GM18909 (cell line): ENCODE results near the gene SUSD1.
"Not testable (repeated sequence)": the region's sequence is repeated elsewhere in the genome, so short reads cannot be mapped to it uniquely, and the experiment has no call there.

ENCODE experiments used
- ATAC-seq: cut with Tn5 transposase; IDR thresholded peaks from one replicate; pipeline ENCODE4 v1.9.1; 2021; ENCODE audit warnings: mild to moderate bottlenecking; ENCODE audit not compliant: unreplicated experiment, poor library complexity

SUSD1 gene

DNA sequence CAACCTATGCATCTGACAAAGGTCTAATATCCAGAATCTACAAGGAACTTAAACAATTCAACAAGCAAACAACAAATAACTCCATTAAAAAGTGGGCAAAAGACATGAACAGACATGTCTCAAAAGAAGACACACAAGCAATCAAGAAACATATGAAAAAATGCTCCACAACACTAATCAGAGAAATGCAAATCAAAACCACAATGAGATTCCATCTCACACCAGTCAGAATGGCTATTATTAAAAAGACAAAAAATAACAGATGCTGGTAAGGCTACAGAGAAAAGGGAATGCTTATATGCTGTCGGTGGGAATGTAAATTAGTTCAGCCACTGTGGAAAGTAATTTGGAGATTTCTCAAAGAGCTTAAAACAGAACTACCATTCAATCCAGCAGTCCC lies 41.3 kb downstream of the SUSD1 start:
- not testable (repeated sequence) for ATAC-seq

DNA sequence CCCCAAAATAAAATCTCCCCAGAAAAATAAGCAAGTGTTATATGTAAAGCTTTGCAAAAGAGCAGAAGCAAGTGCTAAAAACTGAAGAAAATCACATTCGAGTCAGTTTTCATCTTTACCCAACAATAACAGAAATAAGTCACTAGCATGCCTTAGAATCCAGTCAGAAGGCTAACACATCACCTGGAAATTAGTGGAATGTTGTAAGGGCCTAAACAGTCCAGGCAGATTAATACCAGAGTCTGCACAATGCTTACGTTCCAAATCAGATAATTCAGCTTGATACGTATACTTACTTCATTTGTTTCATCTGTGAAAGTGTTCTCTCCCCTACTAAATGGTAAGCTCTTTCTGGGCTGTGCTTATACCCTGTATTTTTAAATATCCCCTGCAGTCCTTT lies 42.7 kb downstream of the SUSD1 start:
- ATAC-seq: no peak

DNA sequence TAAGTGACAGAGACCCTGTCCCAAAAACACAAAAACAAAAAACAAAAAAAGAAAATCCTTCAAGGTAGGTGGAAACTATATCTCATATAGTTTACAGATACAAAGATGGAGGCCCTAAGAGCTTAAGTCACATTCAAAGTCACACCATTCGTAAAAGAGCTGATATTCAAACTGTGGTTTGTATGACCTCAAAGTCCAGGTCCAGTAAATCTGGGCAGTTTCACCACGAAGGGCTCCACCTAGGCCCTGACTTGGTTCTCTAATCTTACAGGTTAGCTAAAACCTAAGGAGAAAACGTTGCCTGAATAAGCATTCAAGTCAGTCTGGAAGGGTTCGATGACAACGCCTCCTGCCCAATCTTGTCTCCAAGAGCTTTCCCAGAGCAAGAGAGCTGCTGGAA lies 44.1 kb downstream of the SUSD1 start:
- no peak for ATAC-seq

DNA sequence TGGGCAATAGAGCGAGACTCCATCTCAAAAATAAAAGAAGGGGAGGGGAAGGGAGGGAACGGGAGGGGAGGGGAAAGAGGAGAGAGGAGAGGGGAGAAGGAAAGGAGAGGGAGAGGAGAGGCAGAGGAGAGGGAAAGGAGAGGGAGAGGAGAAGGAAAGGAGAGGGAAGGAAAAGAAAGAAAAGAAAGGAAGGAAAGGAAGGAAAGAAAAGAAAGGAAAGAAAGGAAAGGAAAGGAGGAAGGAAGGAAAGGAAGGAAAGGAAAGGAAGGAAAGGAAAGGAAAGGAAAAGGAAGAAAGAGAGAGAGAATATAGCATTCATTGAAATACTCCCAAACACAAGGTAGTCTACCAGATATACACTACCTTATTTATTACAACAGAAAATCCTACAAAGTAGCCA lies 44.8 kb downstream of the SUSD1 start:
- ATAC-seq: no peak

DNA sequence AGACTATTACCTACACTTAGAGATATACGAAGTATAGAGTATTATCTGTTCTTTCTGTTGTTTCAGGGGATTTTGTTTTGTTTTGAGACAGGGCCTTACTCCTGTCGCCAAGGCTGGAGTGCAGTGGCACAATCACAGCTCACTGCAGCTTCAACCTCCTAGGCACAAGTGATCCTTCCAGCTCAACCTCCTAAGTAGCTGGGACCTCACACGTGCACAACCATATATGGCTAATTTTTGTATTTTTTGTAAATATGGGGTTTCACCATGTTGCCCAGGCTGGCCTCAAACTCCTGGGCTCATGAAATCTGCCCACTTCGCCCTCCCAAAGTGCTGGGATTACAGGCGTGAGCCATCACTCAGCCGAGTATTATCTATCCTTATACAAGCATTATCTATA lies 45.9 kb downstream of the SUSD1 start:
- ATAC-seq: no peak

DNA sequence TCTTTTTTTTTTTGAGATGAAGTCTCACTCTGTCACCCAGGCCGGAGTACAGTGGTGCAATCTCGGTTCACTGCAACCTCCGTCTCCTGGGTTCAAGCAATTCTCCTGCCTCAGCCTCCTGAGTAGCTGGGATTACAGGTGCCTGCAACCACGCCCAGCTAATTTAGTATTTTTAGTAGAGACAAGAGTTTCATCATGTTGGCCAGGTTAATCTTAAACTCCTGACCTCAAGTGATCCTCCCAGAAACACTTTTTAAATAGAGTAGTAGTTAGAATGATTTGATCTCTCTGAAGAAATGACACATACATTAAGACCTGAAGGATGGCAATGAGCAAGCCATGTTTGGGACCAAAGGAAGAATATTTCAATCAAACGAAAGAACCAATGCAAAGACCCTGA lies 46.7 kb downstream of the SUSD1 start:
- not testable (repeated sequence) for ATAC-seq

DNA sequence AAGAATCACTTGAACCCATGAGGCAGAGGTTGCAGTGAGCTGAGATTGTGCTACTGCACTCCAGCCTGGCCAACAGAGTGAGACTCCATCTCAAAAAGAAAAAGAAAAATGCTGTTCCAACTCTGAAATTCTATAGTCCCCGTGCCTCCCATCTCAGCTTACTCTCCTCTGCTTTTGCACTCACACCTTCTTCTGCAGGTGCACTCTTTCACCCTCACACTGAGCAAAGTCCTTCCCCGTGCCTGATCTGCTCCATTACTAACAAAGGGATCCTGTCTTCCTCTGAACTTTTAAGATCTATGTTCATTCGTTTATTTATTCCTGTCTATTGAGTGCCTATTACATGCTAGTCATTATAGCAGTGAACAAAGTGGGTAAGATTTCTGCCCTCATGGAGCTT lies 47.8 kb downstream of the SUSD1 start:
- ATAC-seq: no peak

DNA sequence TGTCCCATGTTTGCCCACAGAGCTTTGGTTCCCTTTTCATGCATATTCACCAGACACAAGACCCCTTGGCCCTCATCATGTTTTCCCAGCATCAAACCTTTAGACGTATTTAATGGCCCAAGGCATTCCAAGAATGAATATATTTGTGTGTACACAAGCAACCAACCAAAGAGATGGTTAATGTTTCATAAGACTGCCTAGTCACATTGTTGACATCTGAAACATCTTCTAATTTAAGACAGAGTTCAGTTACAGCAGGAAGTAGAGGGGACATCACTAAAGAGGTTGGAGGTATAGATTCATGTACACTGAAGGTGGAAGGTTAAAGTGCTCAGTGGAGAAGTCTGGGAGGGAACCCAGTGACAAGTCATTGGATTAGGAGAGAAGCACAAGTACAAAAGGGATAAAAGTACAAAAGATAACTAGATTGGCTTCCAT lies 49.1 kb downstream of the SUSD1 start:
- no peak for ATAC-seq

DNA sequence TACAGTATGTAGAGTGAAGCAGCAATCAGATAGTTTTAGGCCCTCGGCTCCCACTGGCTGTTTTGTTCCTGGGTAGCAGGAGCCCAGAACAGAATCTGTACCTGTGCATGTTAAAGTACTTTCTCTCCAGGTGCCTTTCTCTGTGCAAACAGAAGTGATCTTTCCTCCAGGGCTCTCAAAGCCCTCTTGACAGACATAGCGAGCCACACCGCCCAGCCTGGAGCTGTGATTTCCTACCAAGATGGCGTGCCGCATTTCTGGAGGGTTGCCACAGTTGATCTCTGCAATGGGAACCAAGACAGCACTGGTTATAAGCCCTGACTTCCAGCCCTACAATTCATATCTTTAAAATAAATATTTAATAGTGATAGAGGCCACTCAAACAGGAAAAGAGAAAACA lies 50.9 kb downstream of the SUSD1 start:
- ATAC-seq: no peak

DNA sequence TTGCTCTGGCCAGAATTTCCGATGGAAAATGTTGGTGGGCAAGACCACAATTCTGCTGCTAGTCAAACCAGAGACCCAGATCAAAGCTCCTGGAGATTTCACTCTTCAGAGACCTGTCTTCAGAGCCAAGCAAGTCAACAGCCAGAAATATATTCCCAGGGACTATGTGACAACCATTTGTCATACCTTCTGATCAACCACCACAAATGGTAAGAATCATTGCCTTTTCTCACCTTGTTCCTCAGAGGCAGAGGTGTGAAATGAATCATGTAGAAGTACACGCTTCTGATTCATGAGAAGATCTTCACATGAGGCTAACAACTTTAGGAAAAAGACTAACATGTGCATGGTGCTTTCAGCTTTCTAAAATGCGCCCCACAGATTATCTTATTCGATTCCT lies 53.5 kb downstream of the SUSD1 start:
- ATAC-seq: no peak

DNA sequence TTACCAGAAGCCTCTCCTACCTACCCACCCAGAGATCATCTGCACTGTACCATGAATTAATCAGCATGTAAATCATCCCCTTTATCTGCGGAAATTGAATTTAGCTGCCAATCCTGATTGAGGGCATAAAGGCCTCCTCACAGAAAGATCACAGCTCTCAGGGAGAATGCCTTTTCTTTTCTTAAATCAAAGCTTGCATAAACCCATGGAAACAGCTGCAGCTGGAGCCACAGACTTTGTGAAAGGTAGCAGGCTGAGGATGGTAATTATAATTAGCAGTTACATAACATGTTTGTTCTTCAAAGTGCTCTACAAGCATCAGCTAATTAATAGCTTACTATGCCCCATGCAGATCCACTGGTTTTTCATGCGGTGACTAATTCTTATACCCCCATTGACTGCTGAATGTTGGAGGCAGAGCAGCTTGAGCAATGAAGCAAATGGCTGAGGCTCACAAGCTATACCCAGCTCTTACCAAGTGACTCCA lies 54.6 kb downstream of the SUSD1 start:
- no peak for ATAC-seq

DNA sequence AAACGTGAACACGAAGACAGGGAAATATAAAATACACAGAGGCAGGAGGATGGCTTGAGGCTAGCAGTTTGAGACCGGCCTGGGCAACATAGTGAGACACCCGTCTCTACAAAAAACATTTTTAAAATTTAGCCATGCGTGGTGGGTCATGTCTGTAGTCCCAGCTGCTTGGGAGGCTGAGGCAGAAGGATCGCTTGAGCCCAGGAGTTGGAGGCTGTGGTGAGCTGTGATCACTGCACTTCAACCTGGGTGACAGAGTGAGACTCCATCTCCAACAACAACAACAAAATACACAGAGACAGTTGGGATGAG lies 55.1 kb downstream of the SUSD1 start:
- ATAC-seq: no peak

DNA sequence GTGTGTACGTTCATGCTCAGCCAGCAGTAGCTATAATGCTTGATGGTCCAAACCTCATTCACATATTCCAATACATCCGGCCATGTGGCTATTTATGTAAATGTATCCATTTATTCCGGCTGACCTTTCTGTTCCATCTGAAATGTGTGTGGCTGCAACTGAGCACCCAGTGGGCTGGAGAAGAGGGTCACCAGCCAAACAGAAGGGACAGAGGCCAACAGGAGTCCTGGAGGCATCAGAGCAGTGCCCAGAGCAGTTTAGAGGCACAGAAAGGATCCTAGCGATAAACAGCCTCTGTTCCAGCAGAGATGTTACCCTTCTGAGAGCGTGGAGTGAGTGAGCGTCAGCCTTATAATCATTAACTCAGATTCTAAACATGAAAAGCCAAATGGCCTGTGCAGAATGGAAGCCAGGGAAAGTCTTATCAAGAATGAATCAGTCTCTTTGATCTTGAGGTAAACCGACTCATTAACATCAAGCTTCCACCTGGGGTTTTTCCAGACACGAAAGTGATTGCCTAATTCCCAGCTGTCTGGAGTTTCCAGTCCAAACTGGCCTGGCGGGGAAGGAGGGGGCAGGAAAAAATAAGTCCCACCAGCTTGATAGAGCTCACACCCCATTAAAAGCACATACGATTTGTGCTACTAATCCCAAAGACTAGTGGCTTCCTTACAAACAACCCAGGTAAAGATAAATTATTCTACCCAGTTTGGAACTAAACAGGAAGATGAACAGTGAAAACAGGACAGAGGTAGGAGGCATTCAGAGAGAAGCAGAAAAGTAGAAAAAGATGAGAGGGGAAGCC lies 55.7 kb downstream of the SUSD1 start:
- no peak for ATAC-seq

DNA sequence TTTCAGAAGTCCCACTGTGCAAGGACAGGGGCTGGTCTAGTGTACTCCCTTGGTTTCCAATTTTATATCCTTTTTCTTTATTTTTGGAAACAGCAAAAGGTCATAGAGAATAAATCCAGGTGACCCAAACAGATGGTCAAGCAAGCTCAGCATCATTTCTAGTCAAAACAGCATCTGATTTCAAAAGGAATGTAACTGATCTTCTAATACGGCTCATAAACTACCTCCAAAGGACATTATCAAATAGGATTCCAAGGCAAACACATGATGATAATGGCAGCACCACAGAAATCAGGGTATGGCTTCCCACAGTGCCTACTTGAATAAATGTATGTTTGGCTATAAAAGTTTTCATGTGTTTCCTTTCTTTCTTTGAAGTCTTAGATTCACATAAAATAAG lies 57.1 kb downstream of the SUSD1 start:
- ATAC-seq: no peak

DNA sequence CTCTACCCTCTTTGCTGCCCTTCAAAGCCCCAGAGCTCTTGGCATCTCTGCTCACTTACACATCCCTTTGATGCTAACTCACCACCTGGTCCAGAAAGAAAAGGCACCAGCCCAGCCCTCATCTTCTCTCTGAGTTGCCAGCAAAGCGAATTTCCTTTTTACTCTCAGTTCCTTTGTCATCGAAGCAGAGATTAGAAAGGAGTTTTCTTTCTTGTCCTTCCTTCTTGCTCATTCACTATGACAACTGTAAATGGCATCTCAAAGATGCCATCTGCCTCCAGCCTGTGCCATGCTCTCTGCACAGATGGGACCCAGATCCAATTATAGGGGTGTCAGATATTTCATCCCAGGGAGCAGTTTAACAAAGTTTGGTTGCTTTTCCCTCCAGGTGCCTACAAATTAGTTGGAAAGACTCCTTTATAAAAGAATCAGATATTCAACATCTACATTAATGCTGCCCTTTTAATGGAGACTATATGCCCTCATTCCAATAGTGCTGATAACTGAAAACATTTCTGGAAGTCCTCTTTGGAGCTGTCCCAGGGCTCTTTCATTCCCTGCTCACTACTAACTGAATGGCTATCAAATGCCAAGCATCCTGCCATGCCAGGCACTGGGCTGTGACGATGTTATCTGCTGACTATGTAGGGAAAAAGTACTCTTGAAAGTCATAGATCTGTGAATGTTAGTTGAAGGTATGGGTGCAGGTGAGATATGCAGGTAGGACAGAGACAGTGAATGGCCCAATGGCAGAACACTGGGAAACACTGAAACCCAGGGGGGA lies 58.9 kb downstream of the SUSD1 start:
- ATAC-seq: no peak

DNA sequence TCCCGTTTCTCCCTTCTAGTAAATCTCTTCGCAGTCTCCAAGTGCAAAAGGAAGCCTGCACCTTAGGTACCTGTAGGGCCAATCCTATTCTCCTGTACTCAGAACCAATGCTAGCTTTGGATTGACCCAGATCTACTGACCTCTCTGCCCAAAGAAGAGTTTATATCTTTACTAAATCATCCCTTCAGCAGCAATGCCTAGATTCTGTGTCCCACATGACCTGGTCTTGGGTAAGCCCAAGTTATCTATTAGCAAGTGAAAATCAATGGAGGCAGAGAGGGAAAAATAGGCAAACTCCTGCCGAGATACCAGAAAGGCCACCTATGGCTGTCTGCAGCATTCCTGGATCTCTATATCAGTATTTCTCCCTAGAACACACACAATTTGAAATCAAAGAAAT lies 60.0 kb downstream of the SUSD1 start:
- no peak for ATAC-seq

DNA sequence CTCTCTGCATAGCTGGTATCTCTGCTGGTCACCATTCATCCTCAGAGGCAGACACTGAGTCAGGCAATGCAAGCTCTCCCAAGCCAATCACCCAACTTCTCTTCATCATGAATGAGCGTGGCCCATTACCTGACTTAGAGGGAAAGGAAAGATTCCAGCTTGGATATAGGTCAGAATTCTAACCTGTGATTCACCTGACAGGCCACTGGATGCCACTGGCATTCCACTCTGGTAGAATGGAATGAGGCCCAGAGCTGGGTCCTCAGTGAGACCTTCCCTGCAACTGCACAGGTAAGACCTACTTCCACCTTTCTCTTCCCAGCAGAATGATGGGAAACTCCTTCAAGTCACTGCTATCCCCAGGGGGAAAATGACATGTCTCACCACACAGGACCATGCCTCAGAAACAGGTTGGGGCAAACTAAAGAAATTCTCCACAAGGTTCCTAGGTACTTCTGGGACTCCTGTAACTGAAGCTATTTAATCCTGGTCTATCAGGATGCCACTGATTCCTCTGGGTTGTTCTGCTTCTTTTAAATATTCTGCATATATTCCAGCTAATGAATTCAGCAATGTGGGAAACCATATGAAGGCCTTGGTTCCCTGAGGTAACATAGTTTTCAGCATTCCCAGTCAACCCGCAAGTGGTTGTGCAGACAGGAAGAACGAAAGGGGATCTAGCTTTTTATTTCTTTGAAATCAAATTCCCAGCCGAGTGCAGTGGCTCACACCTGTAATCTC lies 62.0 kb downstream of the SUSD1 start:
- ATAC-seq: no peak

DNA sequence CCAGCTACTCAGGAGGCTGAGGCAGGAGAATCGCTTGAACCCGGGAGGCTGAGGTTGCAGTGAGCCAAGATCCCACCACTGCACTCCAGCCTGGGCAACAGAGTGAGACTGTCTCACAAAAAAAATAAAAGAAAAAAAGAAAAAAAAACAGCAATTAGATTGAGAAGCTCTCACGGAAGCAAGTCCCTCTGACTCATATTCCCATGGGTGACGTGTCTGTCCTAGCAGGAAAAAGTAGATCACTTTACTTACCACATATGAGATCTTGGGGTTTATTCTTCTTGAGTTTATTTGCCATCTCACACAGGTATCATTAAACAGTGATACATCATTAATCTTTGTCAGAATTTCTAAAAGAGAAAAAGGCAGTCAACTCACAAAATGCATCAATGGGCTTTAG lies 62.6 kb downstream of the SUSD1 start:
- no peak for ATAC-seq

DNA sequence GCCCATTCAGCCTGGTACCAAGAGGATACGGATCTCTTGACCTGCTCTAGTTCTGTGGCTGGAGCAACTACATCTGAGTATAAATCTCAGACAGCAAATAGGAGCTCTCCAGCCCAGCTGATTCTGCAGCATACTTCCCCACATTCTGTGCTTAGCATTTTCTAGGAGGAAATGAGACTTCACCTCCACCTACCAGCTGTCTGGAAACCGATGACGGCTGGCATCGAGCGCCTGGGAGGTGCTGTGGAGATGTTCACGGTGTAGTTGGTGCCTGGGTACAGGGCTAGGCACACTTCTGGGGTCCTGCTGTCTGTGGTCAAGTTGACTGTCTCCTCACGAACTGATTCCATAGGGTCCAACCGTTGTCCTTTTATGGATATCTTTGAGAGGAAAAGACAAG lies 63.6 kb downstream of the SUSD1 start:
- ATAC-seq: no peak

DNA sequence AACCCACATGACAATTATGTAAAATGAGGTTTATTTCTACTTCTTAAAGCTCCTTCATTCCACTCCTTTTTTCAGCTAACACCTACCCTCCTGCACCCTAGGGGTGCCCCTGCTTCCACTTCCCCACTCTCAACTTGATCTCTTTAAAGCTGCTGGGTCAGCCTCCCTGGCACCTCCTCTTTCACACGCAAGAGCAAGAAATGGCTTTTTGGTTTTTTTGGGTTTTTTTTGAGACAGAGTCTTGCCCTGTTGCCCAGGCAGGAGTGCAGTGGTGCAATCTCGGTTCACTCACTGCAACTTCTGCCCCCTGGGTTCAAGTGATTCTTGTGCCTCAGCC lies 64.4 kb downstream of the SUSD1 start:
- ATAC-seq: no peak

DNA sequence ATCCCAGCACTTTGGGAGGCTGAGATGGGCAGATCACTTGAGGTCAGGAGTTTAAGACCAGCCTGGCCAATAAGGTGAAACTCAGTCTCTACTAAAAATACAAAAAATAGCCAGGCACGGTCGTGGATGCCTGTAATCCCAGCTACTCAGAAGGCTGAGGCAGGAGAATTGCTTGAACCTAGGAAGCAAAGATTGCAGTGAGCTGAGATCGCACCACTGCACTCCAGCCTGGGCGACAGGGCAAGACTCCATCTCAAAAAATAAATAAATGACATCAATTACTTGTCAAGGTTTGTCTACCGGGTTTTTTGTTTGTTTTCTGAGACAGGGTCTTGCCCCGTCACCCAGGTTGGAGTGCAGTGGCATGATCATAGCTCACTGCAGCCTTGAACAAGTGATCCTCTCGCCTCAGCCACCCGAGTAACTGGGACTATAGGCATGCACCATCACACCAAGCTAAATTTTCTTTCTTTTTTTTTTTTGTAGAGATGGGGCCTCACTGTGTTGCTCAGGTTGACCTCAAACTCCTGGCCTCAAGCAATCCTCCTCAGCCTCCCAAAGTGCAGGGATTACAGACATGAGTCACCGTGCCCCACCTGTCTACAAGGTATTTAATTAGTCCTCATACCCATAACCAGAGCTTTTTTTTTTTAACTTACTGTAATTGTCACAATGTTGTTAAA lies 64.9 kb downstream of the SUSD1 start:
- ATAC-seq: no peak
